SK-N-MC (cell line): Measurements from ENCODE around the gene CHGA.

Experiments
- EZH2 ChIP-seq: fragments of 200-600 bp; sonication (generic); IDR thresholded peaks from one replicate; pipeline ENCODE4 v1.6.1; 2017; ENCODE audit warnings: antibody characterized with exemption
- POLR2AphosphoS5 ChIP-seq: IDR thresholded peaks from 2 replicates; pipeline ENCODE4 v1.6.1; 2012; ENCODE audit warnings: mild to moderate bottlenecking, low read depth, low read length, borderline replicate concordance

DNA sequence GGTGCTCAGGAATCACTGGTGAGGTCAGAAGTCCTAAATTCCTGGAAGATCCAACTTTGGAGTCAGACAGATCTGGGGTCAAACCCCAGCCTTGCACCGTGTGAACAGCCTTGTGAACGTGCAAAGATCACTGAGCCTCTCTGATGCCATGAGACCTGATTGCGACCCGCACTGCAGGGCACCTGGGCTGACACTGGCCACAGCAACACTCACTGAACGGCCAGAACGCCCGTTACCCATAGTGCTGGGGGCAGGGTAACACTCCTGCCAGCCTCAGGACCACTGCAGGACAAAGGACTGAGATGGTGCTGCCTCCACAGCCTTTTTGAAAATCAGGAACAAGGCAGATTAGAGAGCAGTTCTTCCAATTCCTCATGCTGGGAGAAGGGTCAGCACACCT, 28.3 kb downstream of the CHGA start:
- TF ChIP-seq POLR2AphosphoS5 = no peak
- TF ChIP-seq EZH2 = no peak
